Mucosa of descending colon (tissue), 3 donors: Measurements from ENCODE around the gene RPTN. TPM values are rescaled to one million over a fixed set of nuclear protein-coding genes. Genes with fewer than 3 reads are reported as not detected.

ENCODE experiments used
- ATAC-seq: fragments of 200-7000 bp; cut with Tn5 transposase; one replicate; pipeline ENCODE4 v1.9.1; 2020; ENCODE audit warnings: mild to moderate bottlenecking, moderate library complexity
- DNase-seq, 3 donors: peaks; one replicate each; pipeline ENCODE4 v3.0.0-alpha.2; 2020
- H3K36me3 ChIP-seq: fragments of 200-600 bp; one replicate; pipeline ENCODE4 v1.8.0; 2021; ENCODE audit warnings: low read depth, mild to moderate bottlenecking
- H3K4me1 ChIP-seq: fragments of 200-600 bp; one replicate; pipeline ENCODE4 v1.8.0; 2021; ENCODE audit warnings: low read depth, mild to moderate bottlenecking
- H3K4me3 ChIP-seq: fragments of 200-600 bp; one replicate; pipeline ENCODE4 v1.8.0; 2021; ENCODE audit warnings: mild to moderate bottlenecking
- H3K9me3 ChIP-seq: fragments of 200-600 bp; one replicate; pipeline ENCODE4 v1.8.0; 2021; ENCODE audit warnings: mild to moderate bottlenecking
- intact Hi-C, 2 donors: fragments of 100-400 bp; cut with DNase I in 1 of 2; cut with micrococcal nuclease in 1 of 2; formaldehyde crosslinking; loops; one replicate each; pipeline versions ENCODE4 v1.11.0 to v1.11.1; 2022; cut with DNase I, micrococcal nuclease
- total RNA-seq, 3 donors: library from RNA; stranded (reverse); fragmentation: NEBNext Ultra II Directional in 2 of 3; extraction: Animal tissue kit (Norgen Biotek cat#: 25700) in 2 of 3; gene quantifications; one replicate each; pipeline versions ENCODE4 v1.2.1 to v1.2.4, GENCODE V29; 2021 to 2023
- TF ChIP-seq, protein P1 (sequence below): fragments of 200-600 bp; IDR thresholded peaks from one replicate; pipeline ENCODE4 v1.8.0; 2022; ENCODE audit warnings: antibody characterized with exemption, mild to moderate bottlenecking
- donor health status: DM: no; HTN: no; CAD: no; lungs with moderate emphysema.
- donor health status: DM: no; HTN: no; CAD: no.
- donor health status: DM: no; HTN: yes; CAD: no.

Gene RPTN
- total RNA-seq, 3 donors from 2014 or later = not detected

DNA sequence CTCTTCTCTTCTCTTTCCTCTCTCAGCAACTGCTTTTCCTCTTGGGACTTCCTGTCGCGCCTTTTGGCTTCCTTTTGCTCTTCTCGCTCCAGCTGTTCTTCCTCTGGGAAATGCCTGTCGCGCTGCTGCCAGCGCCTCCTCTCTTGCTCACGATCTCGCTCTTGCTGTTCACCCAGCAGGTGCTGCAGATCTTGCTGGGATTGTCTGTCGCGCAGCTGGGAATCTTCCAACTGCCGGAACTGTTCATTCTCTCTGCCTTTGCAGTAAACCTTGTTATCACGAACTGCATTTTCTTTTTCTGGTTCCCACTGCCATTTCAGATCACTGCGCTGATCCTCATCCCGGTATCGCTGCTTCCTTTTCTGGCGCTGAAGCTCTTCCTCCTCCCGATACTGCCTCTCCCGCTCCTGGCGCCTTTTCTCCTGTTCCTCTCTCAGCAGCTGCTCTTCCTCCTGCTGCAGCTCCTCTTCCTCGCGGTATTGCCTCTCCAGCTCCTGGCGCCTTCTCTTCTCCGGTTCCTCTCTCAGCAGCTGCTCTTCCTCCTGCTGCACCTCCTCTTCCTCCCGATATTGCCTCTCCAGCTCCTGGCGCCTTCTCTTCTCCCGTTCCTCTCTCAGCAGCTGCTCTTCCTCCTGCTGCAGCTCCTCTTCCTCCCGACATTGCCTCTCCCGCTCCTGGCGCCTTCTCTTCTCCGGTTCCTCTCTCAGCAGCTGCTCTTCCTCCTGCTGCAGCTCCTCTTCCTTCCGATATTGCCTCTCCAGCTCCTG is 49.6 kb downstream of the RPTN start:
- Histone ChIP-seq H3K36me3 (no peaks in the 10 kb centered on the region), H3K4me3 (no peak overlapping the region), H3K9me3 (no peaks in the 10 kb centered on the region), H3K4me1 (peaks cover 50% of the 10 kb centered on the region)
- TF ChIP-seq, protein P1, sequence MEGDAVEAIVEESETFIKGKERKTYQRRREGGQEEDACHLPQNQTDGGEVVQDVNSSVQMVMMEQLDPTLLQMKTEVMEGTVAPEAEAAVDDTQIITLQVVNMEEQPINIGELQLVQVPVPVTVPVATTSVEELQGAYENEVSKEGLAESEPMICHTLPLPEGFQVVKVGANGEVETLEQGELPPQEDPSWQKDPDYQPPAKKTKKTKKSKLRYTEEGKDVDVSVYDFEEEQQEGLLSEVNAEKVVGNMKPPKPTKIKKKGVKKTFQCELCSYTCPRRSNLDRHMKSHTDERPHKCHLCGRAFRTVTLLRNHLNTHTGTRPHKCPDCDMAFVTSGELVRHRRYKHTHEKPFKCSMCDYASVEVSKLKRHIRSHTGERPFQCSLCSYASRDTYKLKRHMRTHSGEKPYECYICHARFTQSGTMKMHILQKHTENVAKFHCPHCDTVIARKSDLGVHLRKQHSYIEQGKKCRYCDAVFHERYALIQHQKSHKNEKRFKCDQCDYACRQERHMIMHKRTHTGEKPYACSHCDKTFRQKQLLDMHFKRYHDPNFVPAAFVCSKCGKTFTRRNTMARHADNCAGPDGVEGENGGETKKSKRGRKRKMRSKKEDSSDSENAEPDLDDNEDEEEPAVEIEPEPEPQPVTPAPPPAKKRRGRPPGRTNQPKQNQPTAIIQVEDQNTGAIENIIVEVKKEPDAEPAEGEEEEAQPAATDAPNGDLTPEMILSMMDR = no peak
- ATAC-seq (no peak), DNase-seq (peak in 2 of 3 donors; percentile 1 to 26)
- intact Hi-C loops = no loop called here

DNA sequence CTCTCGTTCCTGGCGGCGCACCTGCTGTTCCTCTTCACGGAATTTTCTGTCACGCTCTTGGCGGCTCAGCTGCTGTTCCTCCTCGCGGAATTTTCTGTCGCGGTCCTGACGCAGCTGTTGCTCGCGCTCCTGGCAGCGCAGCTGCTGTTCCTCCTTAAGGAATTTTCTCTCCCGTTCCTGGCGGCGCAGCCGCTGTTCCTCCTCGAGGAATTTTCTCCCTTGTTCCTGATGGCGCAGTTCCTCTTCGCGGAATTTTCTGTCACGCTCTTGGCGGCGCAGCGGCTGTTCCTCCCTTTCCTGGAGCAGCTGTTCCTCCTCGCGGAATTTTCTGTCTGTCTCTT is 50.2 kb downstream of the RPTN start:
- no peak for ATAC-seq
- Histone ChIP-seq H3K9me3 (no peaks in the 10 kb centered on the region), H3K4me1 (peaks cover 50% of the 10 kb centered on the region), H3K4me3 (no peak overlapping the region), H3K36me3 (no peaks in the 10 kb centered on the region)
- TF ChIP-seq, protein P1 = no peak
- intact Hi-C loops = no loop called here
- DNase-seq = peak in 2 of 3 donors; percentile 1 to 39

DNA sequence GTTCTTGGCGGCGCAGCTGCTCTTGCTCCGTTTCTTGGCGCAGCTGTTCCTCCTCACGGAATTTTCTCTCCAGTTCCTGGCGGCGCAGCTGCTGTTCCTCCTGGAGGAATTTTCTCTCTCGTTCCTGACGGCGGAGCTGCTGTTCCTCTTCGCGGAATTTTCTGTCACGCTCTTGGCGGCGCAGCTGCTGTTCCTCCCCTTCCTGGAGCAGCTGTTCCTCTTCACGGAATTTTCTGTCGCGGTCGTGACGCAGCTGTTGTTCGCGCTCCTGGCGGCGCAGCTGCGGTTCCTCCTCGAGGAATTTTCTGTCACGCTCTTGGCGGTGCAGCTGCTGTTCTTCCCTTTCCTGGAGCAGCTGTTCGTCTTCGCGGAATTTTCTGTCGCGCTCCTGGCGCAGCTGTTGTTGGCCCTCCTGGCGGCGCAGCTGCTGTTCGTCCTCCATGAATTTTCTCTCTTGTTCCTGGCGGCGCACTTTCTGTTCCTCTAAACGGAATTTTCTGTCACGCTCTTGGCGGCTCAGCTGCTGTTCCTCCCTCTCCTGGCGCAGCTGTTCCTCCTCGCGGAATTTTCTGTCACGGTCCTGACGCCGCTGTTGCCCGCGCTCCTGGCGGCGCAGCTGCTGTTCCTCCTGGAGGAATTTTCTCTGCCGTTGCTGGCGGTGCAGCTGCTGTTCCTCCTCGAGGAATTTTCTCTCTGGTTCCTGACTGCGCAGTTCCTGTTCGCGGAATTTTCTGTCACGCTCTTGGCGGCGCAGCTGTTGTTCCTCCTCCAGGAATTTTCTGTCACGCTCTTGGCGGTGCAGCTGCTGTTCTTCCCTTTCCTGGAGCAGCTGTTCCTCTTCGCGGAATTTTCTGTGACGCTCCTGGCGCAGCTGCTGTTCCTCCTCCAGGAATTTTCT is 50.8 kb downstream of the RPTN start:
- DNase-seq (peak; percentile 21 to 57 (median 48)), ATAC-seq (no peak)
- Histone ChIP-seq H3K36me3 (no peaks in the 10 kb centered on the region), H3K4me3 (no peak overlapping the region), H3K4me1 (peaks cover 50% of the 10 kb centered on the region), H3K9me3 (no peaks in the 10 kb centered on the region)
- TF ChIP-seq, protein P1 = no peak
- intact Hi-C loops = no loop called here

DNA sequence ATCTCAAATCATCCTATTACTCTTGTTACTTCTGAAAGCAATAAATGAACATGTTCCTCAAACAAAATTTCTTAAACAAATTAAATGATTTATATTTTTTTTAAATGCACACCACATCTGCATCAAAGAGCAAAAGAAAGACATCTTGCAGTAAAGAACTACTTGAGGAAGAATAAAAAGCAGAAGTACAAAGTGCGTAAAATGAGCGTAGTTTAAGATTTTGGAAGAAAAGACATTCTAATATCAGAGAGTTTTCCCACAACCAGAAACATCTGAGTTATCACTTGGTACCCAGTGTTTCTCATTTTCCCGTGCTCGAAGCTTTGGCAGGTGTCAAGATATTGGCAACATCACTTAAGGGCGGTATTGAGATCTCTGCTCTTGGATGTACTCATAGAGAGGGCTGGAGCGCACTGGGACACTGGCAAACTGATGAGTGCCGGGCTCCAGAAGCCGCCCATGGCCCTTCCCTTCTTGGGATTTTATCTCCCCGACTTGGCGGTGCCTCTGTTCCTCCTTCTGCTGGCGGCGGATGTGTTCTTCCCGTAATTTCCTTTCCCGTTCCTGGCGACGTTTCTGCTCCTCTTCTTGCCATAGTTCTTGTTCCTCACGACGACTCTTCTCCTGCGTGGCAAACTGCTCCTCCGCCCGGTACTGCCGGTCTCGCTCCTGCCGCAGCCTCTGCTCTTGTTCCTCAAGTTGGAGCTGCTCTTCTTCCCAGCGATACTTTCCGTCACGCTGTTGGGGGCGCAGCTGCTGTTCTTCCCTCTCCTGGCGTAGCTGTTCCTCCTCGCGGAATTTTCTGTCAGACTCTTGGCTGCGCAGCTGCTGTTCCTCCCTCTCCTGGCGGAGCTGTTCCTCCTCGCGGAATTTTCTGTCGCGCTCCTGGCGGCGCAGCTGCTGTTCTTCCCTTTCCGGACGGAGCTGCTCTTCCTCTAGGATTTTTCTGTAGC is 51.7 kb downstream of the RPTN start:
- no peak overlapping the region for H3K4me3 ChIP-seq
- no peak for ATAC-seq
- no peaks in the 10 kb centered on the region for H3K36me3 ChIP-seq
- no peaks in the 10 kb centered on the region for H3K9me3 ChIP-seq
- intact Hi-C loops = no loop called here
- DNase-seq = peak in 1 of 3 donors; percentile 36
- TF ChIP-seq, protein P1 = no peak
- H3K4me1 ChIP-seq = peaks cover 46% of the 10 kb centered on the region

DNA sequence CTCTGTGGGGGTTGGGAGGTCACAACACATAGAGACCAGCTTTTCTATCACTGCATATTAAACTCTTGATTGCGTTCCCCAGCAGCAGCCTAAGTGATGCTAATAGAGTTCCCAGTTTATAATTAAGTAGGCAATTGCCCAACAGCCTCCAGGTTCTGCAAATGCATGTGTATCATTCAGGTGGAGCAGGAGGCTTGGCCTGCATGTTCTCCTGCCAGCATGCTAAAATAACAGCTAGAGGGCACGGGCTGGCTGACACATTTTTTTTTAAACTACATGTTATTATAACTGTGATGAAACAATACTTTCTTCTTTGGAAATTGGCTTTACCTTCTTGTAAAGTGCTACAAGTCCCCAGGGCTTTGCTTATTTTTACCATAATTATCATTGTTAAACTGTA is 54.2 kb downstream of the RPTN start:
- TF ChIP-seq, protein P1 = no peak
- Histone ChIP-seq H3K4me1 (peaks cover 22% of the 10 kb centered on the region), H3K36me3 (no peaks in the 10 kb centered on the region), H3K4me3 (no peak overlapping the region), H3K9me3 (no peaks in the 10 kb centered on the region)
- DNase-seq (no peak), ATAC-seq (no peak)
- intact Hi-C loops = no loop called here
